GM18867 (cell line): Measurements from ENCODE around the gene LIN7B.
"Not testable (repeated sequence)": the region's sequence is repeated elsewhere in the genome, so short reads cannot be mapped to it uniquely, and the experiment has no call there.

ENCODE experiments used
- ATAC-seq: cut with Tn5 transposase; IDR thresholded peaks from one replicate; pipeline ENCODE4 v1.9.1; 2021; ENCODE audit warnings: mild to moderate bottlenecking, moderate library complexity; ENCODE audit not compliant: unreplicated experiment

Gene LIN7B, protein sequence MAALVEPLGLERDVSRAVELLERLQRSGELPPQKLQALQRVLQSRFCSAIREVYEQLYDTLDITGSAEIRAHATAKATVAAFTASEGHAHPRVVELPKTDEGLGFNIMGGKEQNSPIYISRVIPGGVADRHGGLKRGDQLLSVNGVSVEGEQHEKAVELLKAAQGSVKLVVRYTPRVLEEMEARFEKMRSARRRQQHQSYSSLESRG

DNA sequence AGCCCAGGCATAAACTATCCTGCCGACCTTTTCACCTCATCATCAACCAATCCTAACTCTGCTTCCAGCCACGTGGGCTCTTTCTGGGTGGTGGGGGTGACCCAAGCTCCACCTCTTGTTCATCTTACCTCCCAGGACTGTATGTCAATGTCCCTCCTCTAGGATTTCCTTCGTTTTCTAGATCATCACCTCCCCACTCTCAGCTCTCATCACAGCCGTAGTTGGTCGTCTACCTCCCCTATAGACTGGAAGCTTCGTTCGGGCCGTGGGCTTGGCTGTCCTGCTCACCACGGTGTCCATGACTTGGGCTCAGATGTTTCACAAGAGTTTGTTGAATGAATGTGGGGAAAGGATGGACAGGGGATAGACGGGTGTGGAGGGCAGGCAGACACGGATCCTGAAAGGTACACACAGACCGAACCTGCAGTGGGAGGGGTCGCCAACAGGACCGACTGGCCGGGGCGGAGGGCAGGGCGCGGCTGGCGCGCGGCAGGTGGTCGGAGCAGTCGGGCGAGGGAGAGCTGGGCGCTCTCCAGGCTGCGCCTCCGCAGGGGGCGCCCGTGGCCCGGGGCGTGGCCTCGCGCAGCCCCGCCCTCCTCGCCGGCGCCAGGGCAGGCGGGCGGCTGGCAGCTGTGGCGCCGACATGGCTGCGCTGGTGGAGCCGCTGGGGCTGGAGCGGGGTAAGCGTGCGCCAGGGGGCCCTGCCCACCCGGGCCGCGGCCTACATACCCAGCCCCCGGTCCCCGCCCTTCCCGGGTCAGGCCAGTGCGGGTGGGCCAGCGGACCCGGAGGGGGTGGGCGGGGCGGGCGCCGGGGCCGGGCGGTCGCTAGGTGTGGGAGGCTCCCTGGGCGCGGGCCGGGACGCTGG, at the start of gene LIN7B:
Gene LIN7B (plus strand): TSS at position 609 of the 868 bp plus-strand sequence. CDS start 35 bp downstream, at position 644.
- ATAC-seq: peak; percentile 47

DNA sequence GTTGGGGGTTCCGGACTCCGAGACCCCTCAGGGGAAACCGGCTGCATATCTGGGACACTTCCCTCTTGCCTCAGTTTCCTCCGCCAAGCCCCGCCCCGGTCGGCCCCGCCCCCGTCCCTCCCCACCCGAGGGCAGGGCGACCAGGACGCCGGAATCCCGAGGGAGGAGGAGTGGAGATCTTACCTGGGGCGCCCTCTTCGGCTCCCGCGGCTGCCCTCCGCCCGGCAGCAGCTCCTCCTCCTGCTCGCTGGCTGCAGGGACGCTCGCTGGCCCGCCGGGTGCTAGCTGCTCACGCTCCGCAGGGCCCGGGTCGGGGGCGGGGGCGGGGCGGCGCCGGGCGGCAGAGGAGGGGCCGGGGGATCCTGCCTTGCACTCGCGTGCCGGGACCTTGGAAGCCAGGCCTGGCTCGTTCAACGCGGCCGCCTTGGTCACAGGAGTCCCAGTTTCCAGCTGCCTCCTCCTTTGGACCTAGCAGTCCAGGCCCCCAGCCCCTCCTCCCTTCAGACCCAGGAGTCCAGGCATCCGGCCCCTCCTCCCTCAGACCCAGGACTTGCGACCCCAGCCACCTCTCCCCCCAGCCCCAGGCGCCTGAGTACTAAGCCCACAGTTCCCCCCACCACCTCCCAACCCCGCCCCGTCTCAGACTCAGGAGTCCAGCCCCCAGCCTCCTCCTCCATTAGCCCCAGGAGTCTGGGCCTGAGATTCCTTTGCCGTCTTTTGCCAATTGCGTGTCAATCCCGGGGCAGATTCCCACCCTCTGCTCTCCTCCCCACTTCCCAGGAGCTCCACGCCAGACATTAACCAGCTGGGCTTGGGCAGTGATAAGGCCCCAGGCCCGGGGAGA, 49.2 kb upstream of the LIN7B start, which contains the start of gene NTF4:
Gene NTF4 (minus strand): TSS at position 51 of the 844 bp plus-strand sequence. CDS start 2,821 bp downstream, outside the sequence.
- no peak for ATAC-seq

DNA sequence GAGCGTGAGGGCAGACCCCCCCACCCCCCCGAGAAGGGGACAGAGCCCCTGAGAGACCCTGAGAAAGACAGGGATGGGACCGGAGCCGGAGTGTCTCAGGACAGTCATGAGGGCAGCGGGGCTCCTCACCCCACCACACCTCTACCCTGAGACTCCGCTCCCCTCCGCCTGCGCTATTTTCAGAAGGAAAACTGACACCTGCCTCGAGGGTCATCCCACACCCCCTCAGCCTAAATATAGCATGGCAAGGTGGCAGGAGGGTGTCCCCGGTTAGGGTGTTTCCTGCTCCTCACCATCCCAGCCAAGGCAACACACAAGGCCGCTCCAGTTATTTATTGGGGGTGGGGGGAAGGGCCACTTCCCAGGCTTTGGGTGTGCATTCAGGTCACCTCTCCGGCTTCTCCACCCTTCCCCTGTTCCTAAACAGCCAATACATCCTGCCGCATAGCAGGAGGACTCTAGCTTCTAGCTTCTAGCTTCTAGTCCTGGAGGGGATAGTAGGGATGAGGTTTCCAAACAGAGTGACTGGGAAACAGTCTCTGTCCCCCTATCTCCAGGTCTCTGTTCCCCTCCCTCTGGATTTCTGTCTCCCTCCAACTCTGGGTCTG, 48.2 kb upstream of the LIN7B start:
- ATAC-seq: no peak

DNA sequence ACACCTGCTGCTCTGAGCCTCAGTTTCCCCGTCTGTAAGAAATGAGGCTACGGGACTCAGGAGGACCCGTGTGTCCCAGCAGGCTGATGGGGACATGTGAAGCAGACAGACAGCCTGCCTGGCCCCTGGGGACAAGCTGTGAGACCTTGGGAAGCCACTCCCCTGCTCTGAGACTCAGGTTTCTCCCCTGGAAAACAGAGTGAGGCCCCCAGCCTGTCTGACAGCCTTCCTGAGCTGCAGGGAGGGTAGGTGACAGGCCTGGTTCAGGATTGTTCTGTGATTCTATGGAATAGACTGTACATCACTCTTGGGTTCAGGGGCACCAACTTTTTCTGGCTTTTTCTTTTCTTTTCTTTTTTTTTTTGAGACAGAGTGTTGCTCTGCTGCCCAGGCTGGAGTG, 46.6 kb upstream of the LIN7B start:
- no peak for ATAC-seq

DNA sequence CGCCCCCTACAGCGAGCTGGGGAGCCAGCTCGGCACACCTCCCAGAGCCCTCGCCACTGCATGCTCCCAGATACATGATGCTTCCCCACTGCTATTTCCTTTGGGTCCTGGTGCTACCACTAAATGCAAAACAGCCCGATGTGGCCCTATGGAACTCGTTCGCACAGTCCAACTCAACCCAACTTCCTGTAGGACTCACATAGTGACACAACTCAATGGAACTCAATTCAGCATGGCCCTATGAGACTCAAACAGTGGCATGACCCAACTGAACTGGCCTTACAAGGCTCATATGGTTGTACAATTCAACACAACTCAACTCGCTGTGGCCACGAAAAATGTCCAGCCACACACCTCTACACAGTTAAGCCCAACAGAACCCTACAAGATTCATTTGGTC, 45.1 kb upstream of the LIN7B start:
- no peak for ATAC-seq

DNA sequence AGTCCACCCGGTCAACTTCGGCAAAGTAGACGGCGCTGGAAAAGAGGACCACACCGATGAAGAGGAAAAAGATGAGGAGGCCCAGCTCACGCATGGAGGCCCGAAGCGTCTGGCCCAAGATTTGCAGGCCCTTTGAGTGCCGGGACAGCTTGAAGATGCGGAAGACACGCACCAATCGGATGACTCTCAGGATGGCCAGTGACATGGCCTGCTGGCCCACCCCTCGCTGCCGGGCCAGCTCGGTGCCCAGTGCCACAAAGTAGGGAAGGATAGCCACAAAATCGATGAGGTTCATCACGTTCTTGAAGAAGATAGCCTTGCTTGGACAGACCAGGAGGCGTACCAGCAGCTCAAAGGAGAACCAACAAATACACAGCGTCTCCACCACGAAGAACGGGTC, 43.8 kb upstream of the LIN7B start:
- ATAC-seq: no peak

DNA sequence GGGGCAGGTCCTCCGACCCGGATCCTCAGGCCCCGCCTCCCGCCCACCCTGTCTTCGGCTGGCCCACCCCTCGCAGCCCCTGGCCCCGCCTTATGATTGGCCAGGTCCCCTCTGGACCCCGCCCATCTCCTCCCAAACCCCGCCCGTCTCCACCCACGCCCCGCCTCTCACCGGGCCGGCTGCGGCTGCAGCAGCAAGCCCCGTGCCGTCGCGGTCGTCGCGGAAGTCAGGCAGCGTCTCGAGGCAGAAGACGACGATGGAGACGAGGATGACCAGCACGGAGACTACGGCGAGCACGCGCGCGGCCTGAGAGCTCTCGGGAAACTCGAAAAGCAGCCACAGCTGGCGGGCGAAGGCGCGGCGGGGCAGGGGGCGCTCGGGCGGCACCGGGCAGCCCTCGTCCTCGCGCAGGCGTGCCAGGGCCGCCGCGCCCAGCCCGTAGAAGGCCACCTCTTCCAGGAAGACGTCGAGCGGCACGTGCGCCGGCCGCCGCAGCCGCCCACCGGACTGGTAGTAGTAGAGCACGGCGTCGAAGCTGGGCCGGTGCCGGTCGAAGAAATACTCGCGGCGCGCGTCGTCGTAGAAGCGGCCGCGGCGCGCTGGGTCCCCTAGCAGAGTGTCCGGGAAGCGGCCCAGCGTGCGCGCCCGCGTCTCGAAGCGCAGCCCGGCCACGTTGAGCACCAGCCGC, 42.2 kb upstream of the LIN7B start:
- ATAC-seq: no peak

DNA sequence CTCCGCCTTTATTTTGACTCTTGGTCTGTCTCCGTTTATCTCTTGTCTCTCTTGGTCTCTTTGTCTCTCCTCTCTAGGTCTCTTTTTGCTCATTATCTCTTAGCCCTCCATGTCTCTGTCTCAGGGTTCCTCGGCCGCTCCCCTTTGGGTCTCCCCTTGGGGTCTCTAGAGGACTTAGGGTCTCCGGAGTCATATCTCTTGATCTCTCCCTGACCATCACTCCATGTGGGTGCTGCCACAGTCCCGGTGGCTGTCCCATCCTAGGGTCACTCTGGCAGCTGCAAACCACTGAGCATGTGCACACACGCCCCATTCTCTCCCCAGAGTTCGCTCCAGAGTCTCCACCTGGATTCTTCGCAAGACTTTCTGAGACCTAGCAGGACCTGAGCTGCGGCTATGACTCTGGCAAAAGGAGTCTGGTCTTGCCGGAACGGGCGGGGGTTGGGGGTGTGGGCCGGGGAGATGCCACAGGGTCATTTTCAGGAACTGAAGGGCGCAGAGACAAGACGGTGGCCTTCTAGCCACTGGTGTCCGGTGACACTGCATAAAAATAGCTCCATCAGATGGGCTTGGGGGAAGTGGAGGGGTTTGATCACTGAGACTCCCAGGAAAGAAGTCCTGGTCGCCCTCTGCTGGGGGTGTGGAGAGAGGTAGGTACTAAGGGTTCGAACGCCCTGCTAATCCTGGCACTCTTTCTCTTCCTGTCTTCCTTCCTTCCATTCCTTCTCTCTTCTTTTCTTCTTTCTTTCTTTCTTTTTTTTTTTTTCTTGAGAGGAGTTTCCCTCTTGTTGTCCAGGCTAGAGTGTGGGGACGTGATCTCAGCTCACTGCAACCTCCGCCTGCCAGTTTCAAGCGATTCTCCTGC, 40.4 kb upstream of the LIN7B start:
- ATAC-seq: no peak

DNA sequence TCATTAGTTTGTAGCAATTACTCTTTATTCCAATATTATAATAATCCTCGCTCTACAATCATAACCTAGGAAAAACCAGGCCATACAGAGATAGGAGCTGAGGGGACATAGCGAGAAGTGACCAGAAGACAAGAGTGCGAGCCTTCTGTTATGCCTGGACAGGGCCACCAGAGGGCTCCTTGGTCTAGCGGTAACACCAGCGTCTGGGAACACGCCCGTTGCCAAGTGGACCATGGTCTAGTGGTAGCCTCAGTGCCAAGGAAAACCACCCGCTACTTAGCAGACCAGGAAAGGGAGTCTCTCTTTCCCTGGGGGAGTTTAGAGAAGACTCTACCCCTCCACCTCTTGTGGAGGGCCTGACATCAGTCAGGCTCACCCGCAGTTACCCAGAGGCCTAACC, 39.3 kb upstream of the LIN7B start:
- not testable (repeated sequence) for ATAC-seq

DNA sequence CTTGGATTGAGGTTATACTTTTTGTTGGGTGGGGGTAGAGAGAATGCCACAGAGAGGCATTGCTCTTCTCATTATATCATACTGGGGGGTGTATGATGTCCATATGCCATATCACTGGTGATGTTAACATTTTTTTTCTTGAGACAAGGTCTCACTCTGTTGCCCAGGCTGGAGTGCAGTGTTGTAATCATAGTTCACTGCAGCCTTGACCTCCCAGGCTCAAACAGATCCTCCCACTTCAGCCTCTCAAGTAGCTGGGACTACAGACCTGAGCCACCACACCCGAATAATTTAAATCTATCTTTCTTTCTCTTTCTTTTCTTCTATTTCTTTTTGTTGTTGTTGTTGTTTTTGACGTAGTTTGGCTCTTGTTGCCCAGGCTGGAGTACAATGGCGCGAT, 33.8 kb upstream of the LIN7B start:
- no peak for ATAC-seq

DNA sequence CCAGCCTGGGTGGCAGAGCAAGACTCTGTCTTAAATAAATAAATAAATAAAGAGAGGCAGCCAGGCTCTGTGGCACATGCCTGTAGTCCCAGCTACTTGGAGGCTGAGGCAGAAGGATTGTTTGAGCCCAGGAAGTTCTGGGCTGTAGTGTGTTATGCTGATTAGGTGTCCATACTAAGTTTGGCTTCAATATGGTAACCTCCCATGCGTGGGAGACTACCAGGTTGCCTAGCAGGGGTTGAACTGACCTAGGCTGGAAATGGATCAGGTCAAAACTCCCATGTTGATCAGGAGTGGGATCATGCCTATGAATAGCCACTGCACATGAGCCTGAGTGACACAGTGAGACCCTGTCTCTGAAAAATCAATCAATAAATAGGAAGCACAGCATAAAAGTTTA, 32.9 kb upstream of the LIN7B start:
- ATAC-seq: no peak

DNA sequence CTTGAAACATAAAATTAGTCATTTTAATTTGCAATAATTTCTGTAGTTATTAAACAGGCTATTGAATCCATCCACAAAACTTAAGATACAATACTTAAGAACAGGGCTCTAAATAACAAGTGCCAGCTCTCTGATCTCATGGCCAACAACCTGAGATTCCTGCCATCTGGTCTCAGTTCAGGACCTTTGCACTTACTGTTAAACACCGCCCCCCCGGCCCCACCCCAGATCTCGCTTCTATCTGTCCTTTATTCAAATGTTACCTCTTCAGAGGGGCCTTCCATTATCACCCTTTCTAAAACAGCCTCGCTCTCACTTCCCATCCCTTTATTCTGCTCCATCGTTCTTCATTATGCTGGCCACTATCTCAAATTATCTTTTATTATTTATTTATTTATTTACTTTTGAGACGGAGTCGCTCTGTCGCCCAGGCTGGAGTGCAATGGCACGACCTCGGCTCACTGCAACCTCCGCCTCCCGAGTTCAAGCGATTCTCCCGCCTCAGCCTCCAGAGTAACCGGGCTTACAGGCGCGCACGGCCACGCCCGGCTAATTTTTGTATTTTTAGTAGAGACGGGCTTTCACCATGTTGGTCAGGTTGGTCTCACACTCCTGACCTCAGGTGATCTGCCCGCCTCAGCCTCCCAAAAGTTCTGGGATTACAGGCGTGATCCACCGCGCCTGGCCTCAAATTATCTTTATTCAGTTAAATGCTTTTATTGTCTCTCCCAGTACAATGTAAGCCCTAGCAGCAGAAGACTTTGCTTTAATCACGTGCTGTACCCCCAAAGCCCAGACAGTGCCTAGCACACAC, 29.8 kb upstream of the LIN7B start:
- ATAC-seq: no peak

DNA sequence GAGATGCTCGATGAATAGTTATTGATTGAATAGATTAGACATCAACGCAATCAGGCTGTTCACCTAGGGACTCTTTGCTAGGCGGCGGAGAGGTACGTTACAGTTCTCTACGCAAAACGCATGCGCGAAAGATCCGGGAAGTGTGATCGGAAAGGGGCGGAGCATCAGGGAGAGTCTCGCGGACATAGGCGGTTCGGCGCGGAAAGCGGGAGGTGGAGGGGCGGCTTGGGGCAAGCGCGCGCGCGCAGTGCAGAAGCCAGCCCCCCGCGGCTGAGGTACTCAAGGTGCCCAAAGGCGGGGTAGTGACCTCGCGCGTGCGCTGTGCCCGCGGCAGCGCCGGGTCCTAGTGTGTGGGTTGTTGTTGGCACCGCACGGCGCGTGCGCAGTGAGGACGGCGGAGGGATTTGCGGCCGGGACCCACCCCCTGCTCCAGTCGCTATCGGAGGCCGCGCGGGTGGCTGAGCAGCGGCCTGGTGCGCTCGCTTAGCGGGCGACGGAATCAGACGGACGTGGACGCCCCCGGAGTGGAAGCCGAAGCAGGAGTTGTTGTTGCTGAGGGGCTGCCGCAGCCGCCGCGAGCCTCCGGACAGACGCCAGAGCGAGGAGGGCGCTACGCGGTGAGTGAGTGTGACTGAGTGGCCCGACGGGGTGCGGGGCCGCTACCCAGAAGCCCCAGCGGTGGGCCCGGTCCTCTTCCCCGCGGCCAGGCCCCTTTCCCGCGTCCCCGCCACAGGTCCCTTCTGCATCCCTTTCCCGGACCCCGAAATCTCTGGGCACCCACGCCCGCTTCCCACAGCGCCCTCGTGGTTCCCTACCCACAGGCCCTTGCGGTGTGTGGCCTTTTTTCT, 28.9 kb upstream of the LIN7B start, which contains the start of gene SNRNP70:
Gene SNRNP70 (plus strand): TSS at position 432 of the 848 bp plus-strand sequence. CDS start 964 bp downstream, outside the sequence.
- peak; percentile 91 for ATAC-seq

DNA sequence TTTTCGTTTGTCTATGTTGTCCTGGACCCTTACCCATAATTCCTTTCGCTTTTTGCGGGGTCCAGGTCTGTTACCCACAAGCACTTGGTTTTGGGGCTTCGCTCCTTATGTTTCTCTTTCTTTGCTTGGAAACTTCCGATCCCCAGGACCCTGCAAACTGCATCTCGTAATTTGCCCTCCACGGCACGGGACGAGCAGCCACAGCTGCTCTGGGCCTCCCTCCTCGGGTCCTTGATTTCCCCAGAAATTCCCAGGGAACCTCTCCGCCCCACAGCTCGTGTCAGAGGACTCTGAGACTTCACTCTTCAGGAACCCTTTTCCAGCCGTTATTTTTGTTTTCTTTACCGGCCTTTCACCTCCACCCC, 28.3 kb upstream of the LIN7B start:
- no peak for ATAC-seq

DNA sequence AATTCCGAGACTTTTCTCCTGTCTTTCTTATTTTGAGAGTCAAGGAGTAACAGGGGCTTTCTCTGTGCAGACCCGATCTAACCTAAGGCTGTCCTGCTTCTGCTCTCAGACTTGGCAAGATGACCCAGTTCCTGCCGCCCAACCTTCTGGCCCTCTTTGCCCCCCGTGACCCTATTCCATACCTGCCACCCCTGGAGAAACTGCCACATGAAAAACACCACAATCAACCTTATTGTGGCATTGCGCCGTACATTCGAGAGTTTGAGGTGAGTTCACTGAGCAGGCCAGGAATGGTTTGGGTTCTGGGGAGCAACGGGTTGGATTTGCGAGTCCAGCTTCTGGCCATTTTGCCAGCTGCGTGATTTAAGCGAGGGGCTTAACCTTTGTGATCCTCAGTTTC, 27.9 kb upstream of the LIN7B start:
- no peak for ATAC-seq

DNA sequence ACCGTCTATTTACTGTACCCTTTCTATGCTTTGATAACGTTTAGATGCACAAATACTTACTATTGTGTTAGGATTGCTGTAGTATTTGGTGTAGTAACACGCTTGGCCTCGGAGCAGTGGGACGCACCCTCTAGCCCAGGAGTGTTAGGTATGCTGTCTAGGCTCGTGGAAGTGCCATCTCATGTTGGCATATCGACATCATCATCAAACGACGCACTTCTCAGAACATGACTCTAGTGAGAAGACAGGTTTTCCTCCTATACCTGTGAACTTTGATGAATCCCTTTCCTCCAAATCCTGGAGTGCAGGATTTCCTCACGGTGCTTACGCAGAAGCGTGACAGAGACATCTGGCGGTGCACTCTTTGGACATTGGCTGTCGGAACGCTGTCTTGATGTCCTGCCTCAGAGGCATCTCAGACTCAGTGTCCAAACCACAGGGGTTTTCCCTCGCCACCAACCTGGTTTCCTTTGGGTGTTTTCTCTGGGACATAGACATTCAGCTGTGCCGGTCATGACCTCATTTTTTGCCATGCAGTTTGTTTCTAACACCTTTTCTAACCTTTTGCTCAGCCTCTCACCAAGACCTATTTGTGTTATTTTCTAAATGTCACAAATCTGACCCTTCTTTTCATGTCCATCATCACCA, 22.7 kb upstream of the LIN7B start:
- no peak for ATAC-seq

DNA sequence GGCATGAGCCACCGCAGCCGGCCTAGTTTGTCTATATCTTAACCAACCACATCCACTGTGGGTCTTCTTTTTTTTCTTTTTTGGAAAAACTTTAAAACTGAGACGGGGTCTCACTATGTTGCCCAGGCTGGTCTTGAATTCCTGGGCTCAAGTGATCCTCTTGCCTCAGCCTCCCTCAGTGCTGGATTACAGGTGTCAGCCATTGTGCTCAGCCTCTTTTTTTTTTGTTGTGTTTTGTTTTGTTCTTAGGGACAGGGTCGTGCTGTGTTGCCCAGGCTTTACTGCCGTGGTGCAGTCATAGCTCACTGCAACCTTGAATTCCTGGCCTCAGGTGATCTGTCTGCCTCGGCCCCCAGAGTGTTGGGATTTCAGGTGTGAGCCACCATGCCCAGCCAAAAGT, 21.5 kb upstream of the LIN7B start:
- no peak for ATAC-seq
